PFSK-1 (cell line): Measurements from ENCODE around the gene LRRC71.

Experiments used
- FOXP2 ChIP-seq: optimal IDR thresholded peaks from 2 replicates; pipeline ENCODE3; 2011; ENCODE audit warnings: borderline replicate concordance, control low read depth, inconsistent platforms; ENCODE audit not compliant: insufficient read depth; ENCODE audit errors: extremely low read length, extremely low read depth
- POLR2AphosphoS5 ChIP-seq: IDR thresholded peaks from 2 replicates; pipeline ENCODE4 v1.6.1; 2012; ENCODE audit warnings: low read depth, mild to moderate bottlenecking, control low read depth, low read length, moderate library complexity
- REST ChIP-seq, 2 experiments: IDR thresholded peaks; 2 replicates each; pipeline versions ENCODE4 v1.6.1 to v1.8.0; 2011 to 2012; ENCODE audit warnings: low read depth in 2 of 2, low read length in 2 of 2, control low read depth in 1 of 2, inconsistent platforms in 1 of 2, mild to moderate bottlenecking in 1 of 2, moderate library complexity in 1 of 2; ENCODE audit not compliant: insufficient read depth in 1 of 2
- SIN3A ChIP-seq: IDR thresholded peaks from 2 replicates; pipeline ENCODE4 v1.6.1; 2012; ENCODE audit warnings: mild to moderate bottlenecking, low read length, moderate library complexity, borderline replicate concordance; ENCODE audit not compliant: insufficient read depth
- TAF1 ChIP-seq: IDR thresholded peaks from 2 replicates; pipeline ENCODE4 v1.6.1; 2012; ENCODE audit warnings: low read length, control low read depth, borderline replicate concordance; ENCODE audit not compliant: insufficient read depth

GRCh38 chr1:156912310-156912709 is 8.1 kb upstream of the LRRC71 start:
- TF ChIP-seq POLR2AphosphoS5 (no peak), REST (IDR thresholded peaks at IDR 0.05; ENCODE audit: insufficient read depth in 1 of 2, low read depth in 2 of 2, low read length in 2 of 2) (no peak), SIN3A (no peak), TAF1 (no peak), FOXP2 (no peak)
